Left hindlimb (tissue), 1 donor: ENCODE measurements around the gene CNOT1.
"Not testable (repeated sequence)": the region's sequence is repeated elsewhere in the genome, so short reads cannot be mapped to it uniquely, and the experiment has no call there.

ENCODE experiments used
- DNase-seq: peaks from one replicate; pipeline ENCODE4 v3.0.0-alpha.2; 2018

CNOT1 gene

GRCh38 chr16:58501242-58502131 is 128.1 kb downstream of the CNOT1 start:
- DNase-seq: peak; percentile 70

- DNase-seq: peak; percentile 34
These were observed 129.0 kb downstream of the CNOT1 start for GRCh38 chr16:58500430-58501241.

- DNase-seq: peak; percentile 87
These were observed 129.8 kb downstream of the CNOT1 start, which contains the start of gene NDRG4 for GRCh38 chr16:58499615-58500351. NDRG4 (plus strand) TSS chr16:58500143; CDS start chr16:58500249, 106 bp downstream.

- peak; percentile 36 for DNase-seq
These were observed 130.5 kb downstream of the CNOT1 start for GRCh38 chr16:58499092-58499511.

- no peak for DNase-seq
These were observed 131.1 kb downstream of the CNOT1 start for GRCh38 chr16:58498341-58499091.

GRCh38 chr16:58497935-58498334 is 131.7 kb downstream of the CNOT1 start:
- DNase-seq: no peak

- DNase-seq: no peak
These were observed 132.2 kb downstream of the CNOT1 start for GRCh38 chr16:58497468-58497867.

- peak; percentile 31 for DNase-seq
These were observed 133.9 kb downstream of the CNOT1 start for GRCh38 chr16:58495521-58496331.

GRCh38 chr16:58494981-58495520 is 134.6 kb downstream of the CNOT1 start:
- DNase-seq: peak; percentile 92

GRCh38 chr16:58493756-58494431 is 135.7 kb downstream of the CNOT1 start:
- peak; percentile 28 for DNase-seq

GRCh38 chr16:58492735-58493134 is 136.9 kb downstream of the CNOT1 start:
- peak; percentile 34 for DNase-seq

GRCh38 chr16:58492066-58492465 is 137.6 kb downstream of the CNOT1 start:
- DNase-seq: no peak

GRCh38 chr16:58490539-58490938 is 139.1 kb downstream of the CNOT1 start:
- not testable (repeated sequence) for DNase-seq

GRCh38 chr16:58490065-58490464 is 139.6 kb downstream of the CNOT1 start:
- no peak for DNase-seq

- no peak for DNase-seq
These were observed 141.1 kb downstream of the CNOT1 start for GRCh38 chr16:58488531-58488930.

- DNase-seq: peak; percentile 81
These were observed 141.9 kb downstream of the CNOT1 start for GRCh38 chr16:58487566-58488351.

- DNase-seq: no peak
These were observed 144.3 kb downstream of the CNOT1 start for GRCh38 chr16:58485184-58485887.

- no peak for DNase-seq
These were observed 147.7 kb downstream of the CNOT1 start for GRCh38 chr16:58481931-58482330.
